ENCODE measurements around the gene CRYBB2. TPM values are rescaled to one million over a fixed set of nuclear protein-coding genes. Genes with fewer than 3 reads are reported as not detected.

CRYBB2 gene
- total RNA-seq, 1 donor from 2014 or later = not detected

DNA sequence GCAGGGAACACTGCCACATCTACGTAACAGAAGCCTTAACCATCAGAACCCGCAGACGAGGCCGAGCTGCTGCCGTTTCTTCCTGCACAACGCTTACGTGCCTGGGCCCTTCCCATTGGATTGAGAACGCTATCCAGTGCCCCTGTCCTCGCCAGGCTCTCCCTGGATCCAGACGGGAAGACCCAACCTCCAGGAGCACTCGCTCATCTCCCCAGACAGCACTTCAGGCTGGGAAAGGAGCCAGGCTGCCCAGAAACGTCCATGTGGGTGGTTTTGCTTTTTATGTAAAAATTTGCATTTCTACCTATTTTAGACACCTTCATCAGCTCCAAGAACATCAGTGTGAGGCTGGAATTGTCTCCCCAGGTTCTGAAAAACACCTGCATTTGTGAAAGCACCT is 27.0 kb upstream of the CRYBB2 start:
- no peaks in the 10 kb centered on the region for H3K27me3 ChIP-seq
- TF ChIP-seq POLR2AphosphoS5 (IDR thresholded peaks at IDR 0.05; ENCODE audit: insufficient read depth in 1 of 2, low read depth in 1 of 2) = no peak
- TF ChIP-seq POLR2A (IDR thresholded peaks at IDR 0.05) = no peak
- TF ChIP-seq, protein P1, sequence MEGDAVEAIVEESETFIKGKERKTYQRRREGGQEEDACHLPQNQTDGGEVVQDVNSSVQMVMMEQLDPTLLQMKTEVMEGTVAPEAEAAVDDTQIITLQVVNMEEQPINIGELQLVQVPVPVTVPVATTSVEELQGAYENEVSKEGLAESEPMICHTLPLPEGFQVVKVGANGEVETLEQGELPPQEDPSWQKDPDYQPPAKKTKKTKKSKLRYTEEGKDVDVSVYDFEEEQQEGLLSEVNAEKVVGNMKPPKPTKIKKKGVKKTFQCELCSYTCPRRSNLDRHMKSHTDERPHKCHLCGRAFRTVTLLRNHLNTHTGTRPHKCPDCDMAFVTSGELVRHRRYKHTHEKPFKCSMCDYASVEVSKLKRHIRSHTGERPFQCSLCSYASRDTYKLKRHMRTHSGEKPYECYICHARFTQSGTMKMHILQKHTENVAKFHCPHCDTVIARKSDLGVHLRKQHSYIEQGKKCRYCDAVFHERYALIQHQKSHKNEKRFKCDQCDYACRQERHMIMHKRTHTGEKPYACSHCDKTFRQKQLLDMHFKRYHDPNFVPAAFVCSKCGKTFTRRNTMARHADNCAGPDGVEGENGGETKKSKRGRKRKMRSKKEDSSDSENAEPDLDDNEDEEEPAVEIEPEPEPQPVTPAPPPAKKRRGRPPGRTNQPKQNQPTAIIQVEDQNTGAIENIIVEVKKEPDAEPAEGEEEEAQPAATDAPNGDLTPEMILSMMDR (IDR thresholded peaks at IDR 0.05) = no peak
- H3K4me3 ChIP-seq = no peak overlapping the region
- DNase-seq (ENCODE audit: extremely low spot score in 2 of 2) = no peak
- H3K9me3 ChIP-seq = no peaks in the 10 kb centered on the region
- no peak overlapping the region for H3K27ac ChIP-seq
- intact Hi-C loops (cut with DNase I) = no loop called here
- peaks cover 0 to 29% of the 10 kb centered on the region in 2 donors for H3K36me3 ChIP-seq
- no peaks in the 10 kb centered on the region for H3K4me1 ChIP-seq

DNA sequence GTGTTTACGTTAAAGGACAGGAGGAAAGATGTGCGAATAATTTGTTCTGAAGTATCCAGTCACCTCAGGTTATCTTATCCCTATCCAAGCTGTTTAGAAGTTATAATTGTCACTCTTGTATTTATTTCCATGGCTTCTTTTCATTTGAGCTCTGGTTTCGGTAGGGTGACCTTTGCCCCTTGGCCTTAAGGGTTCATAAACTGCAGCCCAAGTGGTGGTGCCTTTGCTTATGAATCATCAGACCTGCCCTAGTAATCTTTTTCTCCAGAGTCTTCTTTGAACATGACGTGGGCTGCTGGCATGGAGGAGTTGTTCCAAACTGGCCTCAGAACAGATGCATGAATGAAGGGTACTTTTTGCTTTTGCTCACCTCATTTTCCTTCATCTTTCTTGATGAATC is 26.3 kb upstream of the CRYBB2 start:
- no peak for TF ChIP-seq POLR2AphosphoS5 (IDR thresholded peaks at IDR 0.05; ENCODE audit: insufficient read depth in 1 of 2, low read depth in 1 of 2)
- TF ChIP-seq POLR2A (IDR thresholded peaks at IDR 0.05) = no peak
- TF ChIP-seq, protein P1 (IDR thresholded peaks at IDR 0.05) = no peak
- intact Hi-C loops (cut with DNase I) = no loop called here
- Histone ChIP-seq H3K27me3 (no peaks in the 10 kb centered on the region), H3K36me3 (peaks cover 0 to 29% of the 10 kb centered on the region in 2 donors), H3K4me3 (no peak overlapping the region), H3K9me3 (no peaks in the 10 kb centered on the region), H3K4me1 (no peaks in the 10 kb centered on the region), H3K27ac (no peak overlapping the region)
- DNase-seq (ENCODE audit: extremely low spot score in 2 of 2) = no peak

DNA sequence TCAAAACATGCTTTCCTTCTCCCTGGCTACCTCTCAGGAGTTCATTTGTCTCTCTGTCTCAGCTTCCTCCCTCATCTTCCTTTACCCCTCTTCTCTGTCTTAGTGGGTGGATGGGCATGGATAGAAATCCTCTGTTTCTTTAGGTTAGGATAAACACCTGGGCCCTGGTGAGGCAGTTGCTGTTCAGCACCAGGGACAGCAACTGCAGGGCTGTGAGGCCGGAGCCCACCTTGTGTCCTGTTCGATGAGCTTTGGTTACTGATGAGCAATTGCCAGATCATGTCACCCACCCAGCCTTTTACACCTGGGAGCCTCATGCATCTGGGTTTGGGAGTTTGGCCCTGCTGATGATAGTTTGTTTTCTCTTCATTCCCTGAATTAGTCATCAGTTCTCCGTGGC is 25.9 kb upstream of the CRYBB2 start:
- intact Hi-C loops (cut with DNase I) = no loop called here
- peaks cover 0 to 29% of the 10 kb centered on the region in 2 donors for H3K36me3 ChIP-seq

DNA sequence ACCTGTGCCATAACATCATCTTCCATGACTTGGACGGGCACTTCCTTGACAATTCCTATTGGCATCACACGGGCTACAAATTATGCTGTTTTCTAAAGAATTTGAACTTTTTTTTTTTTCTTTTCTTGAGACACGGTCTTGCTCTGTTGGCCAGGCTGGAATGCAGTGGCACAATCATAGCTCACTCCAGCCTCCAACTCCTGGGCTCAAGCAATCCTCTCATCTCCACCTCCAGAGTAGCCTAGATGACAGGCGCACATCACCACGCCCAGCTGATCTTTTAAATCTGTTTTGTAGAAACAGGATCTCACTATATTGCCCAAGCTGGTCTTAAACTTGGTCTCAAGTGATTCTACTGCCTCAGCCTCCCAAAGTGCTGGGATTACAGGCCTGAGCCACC is 23.1 kb upstream of the CRYBB2 start:
- Histone ChIP-seq H3K27ac (no peak overlapping the region), H3K36me3 (peaks cover 0 to 17% of the 10 kb centered on the region in 2 donors)
- intact Hi-C loops (cut with DNase I) = no loop called here

More for the DNA sequence above, 25.9 kb upstream of the CRYBB2 start:
- H3K9me3 ChIP-seq = no peaks in the 10 kb centered on the region
- H3K4me3 ChIP-seq = no peak overlapping the region
- no peak for TF ChIP-seq POLR2A (IDR thresholded peaks at IDR 0.05)
- no peak for TF ChIP-seq POLR2AphosphoS5 (IDR thresholded peaks at IDR 0.05; ENCODE audit: insufficient read depth in 1 of 2, low read depth in 1 of 2)
- TF ChIP-seq, protein P1 (IDR thresholded peaks at IDR 0.05) = no peak
- H3K27ac ChIP-seq = no peak overlapping the region
- DNase-seq (ENCODE audit: extremely low spot score in 2 of 2) = no peak
- H3K27me3 ChIP-seq = no peaks in the 10 kb centered on the region
- H3K4me1 ChIP-seq = no peaks in the 10 kb centered on the region

DNA sequence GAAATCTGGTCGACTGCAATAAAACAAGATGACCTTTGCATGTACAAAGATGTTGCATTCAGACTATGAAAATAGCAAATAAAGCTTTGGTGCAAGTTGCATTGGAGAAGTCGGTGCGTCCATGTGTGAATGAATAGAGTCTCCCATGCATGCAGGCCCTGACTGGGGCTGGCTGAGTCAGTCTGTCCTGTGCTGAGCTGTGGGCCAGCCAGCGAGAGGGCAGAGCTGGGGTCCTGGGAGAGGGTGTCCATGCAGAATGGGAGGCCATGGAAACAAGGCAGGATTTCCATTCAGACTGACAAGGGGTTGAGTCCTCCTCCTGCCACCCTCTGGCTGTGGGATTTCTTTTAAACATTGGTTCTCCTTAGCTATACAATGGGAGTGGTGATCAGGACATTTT is 22.1 kb upstream of the CRYBB2 start:
- intact Hi-C loops (cut with DNase I) = no loop called here
- no peaks in the 10 kb centered on the region for H3K9me3 ChIP-seq
- peaks cover 0 to 17% of the 10 kb centered on the region in 2 donors for H3K36me3 ChIP-seq
- no peak for DNase-seq (ENCODE audit: extremely low spot score in 2 of 2)
- no peaks in the 10 kb centered on the region for H3K27me3 ChIP-seq
- TF ChIP-seq, protein P1 (IDR thresholded peaks at IDR 0.05) = no peak
- TF ChIP-seq POLR2AphosphoS5 (IDR thresholded peaks at IDR 0.05; ENCODE audit: insufficient read depth in 1 of 2, low read depth in 1 of 2) = no peak
- no peaks in the 10 kb centered on the region for H3K4me1 ChIP-seq
- H3K4me3 ChIP-seq = no peak overlapping the region
- H3K27ac ChIP-seq = no peak overlapping the region

More for the DNA sequence above, 23.1 kb upstream of the CRYBB2 start:
- Histone ChIP-seq H3K4me3 (no peak overlapping the region), H3K27me3 (no peaks in the 10 kb centered on the region), H3K4me1 (no peaks in the 10 kb centered on the region), H3K9me3 (no peaks in the 10 kb centered on the region)
- no peak for TF ChIP-seq POLR2AphosphoS5 (IDR thresholded peaks at IDR 0.05; ENCODE audit: insufficient read depth in 1 of 2, low read depth in 1 of 2)
- no peak for TF ChIP-seq POLR2A (IDR thresholded peaks at IDR 0.05)
- TF ChIP-seq, protein P1 (IDR thresholded peaks at IDR 0.05) = no peak
- DNase-seq (ENCODE audit: extremely low spot score in 2 of 2) = no peak
